Measurements from ENCODE around the gene THAP8. TPM values are rescaled to one million over a fixed set of nuclear protein-coding genes. Genes with fewer than 3 reads are reported as not detected.
"Not testable (repeated sequence)": the region's sequence is repeated elsewhere in the genome, so short reads cannot be mapped to it uniquely, and the experiment has no call there.

THAP8 gene
- total RNA-seq, 1 donor from 2014 or later = 4.2 TPM

GRCh38 chr19:36081385-36081784 lies 27.3 kb upstream of the THAP8 start:
- Histone ChIP-seq H3K27ac (replicated peaks) (no peak overlapping the region), H3K36me3 (no peaks in the 10 kb centered on the region), H3K4me1 (peaks cover 4% of the 10 kb centered on the region), H3K4me3 (no peak overlapping the region), H3K27me3 (ENCODE audit: low read depth) (no peaks in the 10 kb centered on the region), H3K9me3 (replicated peaks) (no peaks in the 10 kb centered on the region)
- no peak for DNase-seq
- no peak for TF ChIP-seq CTCF (IDR thresholded peaks at IDR 0.05; ENCODE audit: borderline replicate concordance)
- intact Hi-C loops (cut with micrococcal nuclease) = no loop called here

- TF ChIP-seq CTCF (IDR thresholded peaks at IDR 0.05; ENCODE audit: borderline replicate concordance) = no peak
- no peaks in the 10 kb centered on the region for H3K9me3 ChIP-seq (replicated peaks)
Measured at GRCh38 chr19:36079389-36079945, 25.4 kb upstream of the THAP8 start.

GRCh38 chr19:36073121-36073876 lies 19.2 kb upstream of the THAP8 start:
- H3K4me3 ChIP-seq = no peak overlapping the region
- H3K27ac ChIP-seq (replicated peaks) = no peak overlapping the region

More at GRCh38 chr19:36079389-36079945, 25.4 kb upstream of the THAP8 start:
- no peaks in the 10 kb centered on the region for H3K27me3 ChIP-seq (ENCODE audit: low read depth)
- DNase-seq = no peak
- H3K4me1 ChIP-seq = peaks cover 4% of the 10 kb centered on the region
- no peak overlapping the region for H3K27ac ChIP-seq (replicated peaks)
- no peak overlapping the region for H3K4me3 ChIP-seq
- H3K36me3 ChIP-seq = no peaks in the 10 kb centered on the region
- intact Hi-C loops (cut with micrococcal nuclease) = no loop called here

GRCh38 chr19:36072081-36072480 lies 18.0 kb upstream of the THAP8 start:
- Histone ChIP-seq H3K27me3 (ENCODE audit: low read depth) (no peaks in the 10 kb centered on the region), H3K4me1 (peaks cover 3% of the 10 kb centered on the region), H3K27ac (replicated peaks) (no peak overlapping the region), H3K36me3 (no peaks in the 10 kb centered on the region), H3K4me3 (no peak overlapping the region), H3K9me3 (replicated peaks) (no peaks in the 10 kb centered on the region)
- DNase-seq = no peak
- TF ChIP-seq CTCF (IDR thresholded peaks at IDR 0.05; ENCODE audit: borderline replicate concordance) = no peak
- intact Hi-C loops (cut with micrococcal nuclease) = no loop called here

More at GRCh38 chr19:36073121-36073876, 19.2 kb upstream of the THAP8 start:
- TF ChIP-seq CTCF (IDR thresholded peaks at IDR 0.05; ENCODE audit: borderline replicate concordance) = no peak
- Histone ChIP-seq H3K9me3 (replicated peaks) (no peaks in the 10 kb centered on the region), H3K36me3 (no peaks in the 10 kb centered on the region), H3K4me1 (peaks cover 3% of the 10 kb centered on the region), H3K27me3 (ENCODE audit: low read depth) (no peaks in the 10 kb centered on the region)
- no peak for DNase-seq
- intact Hi-C loops (cut with micrococcal nuclease) = no loop called here

- H3K36me3 ChIP-seq; intact Hi-C loops (cut with micrococcal nuclease); H3K9me3 ChIP-seq (replicated peaks); H3K4me1 ChIP-seq; H3K4me3 ChIP-seq; H3K27ac ChIP-seq (replicated peaks); H3K27me3 ChIP-seq (ENCODE audit: low read depth); DNase-seq: not testable (repeated sequence)
Measured at GRCh38 chr19:36068810-36069499, 14.9 kb upstream of the THAP8 start.

GRCh38 chr19:36067681-36068080 lies 13.6 kb upstream of the THAP8 start:
- H3K27ac ChIP-seq (replicated peaks) = no peak overlapping the region
- H3K9me3 ChIP-seq (replicated peaks) = no peaks in the 10 kb centered on the region
- no peak overlapping the region for H3K4me3 ChIP-seq
- DNase-seq = no peak
- H3K4me1 ChIP-seq = peaks cover 3% of the 10 kb centered on the region
- no peaks in the 10 kb centered on the region for H3K36me3 ChIP-seq
- no peaks in the 10 kb centered on the region for H3K27me3 ChIP-seq (ENCODE audit: low read depth)
- intact Hi-C loops (cut with micrococcal nuclease) = no loop called here
- no peak for TF ChIP-seq CTCF (IDR thresholded peaks at IDR 0.05; ENCODE audit: borderline replicate concordance)
